Skeletal muscle tissue (tissue), 4 donors: Measurements from ENCODE around the gene COL5A2. TPM values are rescaled to one million over a fixed set of nuclear protein-coding genes. Genes with fewer than 3 reads are reported as not detected.

Experiments
- H3K27ac ChIP-seq: one replicate; pipeline ENCODE4 v1.7.0; 2013; ENCODE audit warnings: mild to moderate bottlenecking, low read depth, low read length, inconsistent platforms
- H3K27me3 ChIP-seq, 3 donors: one replicate each; pipeline ENCODE4 v1.7.0; 2013; ENCODE audit warnings: low read length in 3 of 3; ENCODE audit not compliant: control insufficient read depth in 3 of 3, insufficient read depth in 3 of 3
- H3K36me3 ChIP-seq, 3 donors: one replicate each; pipeline ENCODE4 v1.7.0; 2013; ENCODE audit warnings: low read length in 3 of 3; ENCODE audit not compliant: control insufficient read depth in 3 of 3, insufficient read depth in 3 of 3
- H3K4me1 ChIP-seq, 3 donors: one replicate each; pipeline ENCODE4 v1.7.0; 2013; ENCODE audit warnings: low read length in 3 of 3, mild to moderate bottlenecking in 3 of 3; ENCODE audit not compliant: control insufficient read depth in 3 of 3, insufficient read depth in 3 of 3
- H3K4me3 ChIP-seq, 3 donors: one replicate each; pipeline ENCODE4 v1.7.0; 2013; ENCODE audit warnings: low read length in 3 of 3
- H3K9ac ChIP-seq, 3 donors: one replicate each; pipeline ENCODE4 v1.7.0; 2013; ENCODE audit warnings: low read length in 3 of 3, mild to moderate bottlenecking in 3 of 3, moderate library complexity in 2 of 3, low read depth in 1 of 3
- H3K9me3 ChIP-seq, 3 donors: one replicate each; pipeline ENCODE4 v1.7.0; 2013; ENCODE audit warnings: low read length in 3 of 3; ENCODE audit not compliant: control insufficient read depth in 3 of 3
- total RNA-seq: library from RNA; depleted of rRNA; stranded (reverse); fragments of >200 nt; gene quantifications from one replicate; pipeline ENCODE4 v1.2.3, GENCODE V29; 2014
- donor health status: Osteomylitis.

COL5A2 gene
- total RNA-seq, 1 donor from 2014 or later = 404 TPM

DNA sequence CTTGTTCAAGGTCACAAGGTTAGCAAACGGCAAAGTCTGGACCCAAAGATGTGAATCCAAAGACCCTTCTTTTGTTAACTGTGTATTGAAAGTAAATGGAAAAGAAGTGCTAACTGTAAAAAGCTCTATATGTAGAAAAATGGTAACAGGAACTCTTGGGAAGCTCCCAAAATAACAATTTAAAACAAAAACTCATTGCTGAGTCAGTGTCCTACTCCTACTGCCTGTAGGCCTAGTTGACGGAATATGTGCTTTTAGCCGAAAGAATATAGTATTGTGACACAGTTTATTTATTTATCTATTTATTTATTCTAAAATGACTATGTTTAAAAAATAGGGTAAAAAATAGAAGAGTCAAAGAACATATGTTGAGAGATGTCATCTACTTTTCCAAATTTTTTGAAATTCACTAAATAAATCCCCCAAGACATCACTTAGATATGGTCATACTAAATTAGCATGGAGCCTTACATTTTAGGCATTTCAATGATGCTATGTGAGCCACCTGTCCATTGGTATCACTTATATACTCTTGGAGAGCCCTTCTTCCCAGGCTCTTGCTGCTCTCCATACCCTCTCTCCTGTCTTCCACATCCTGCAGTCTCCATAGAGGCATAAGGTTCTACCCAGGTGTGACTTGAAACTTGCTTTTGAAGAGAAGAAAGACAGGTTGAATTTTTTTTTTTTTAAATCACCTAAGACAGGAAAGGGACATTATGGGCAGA, 13.7 kb downstream of the COL5A2 start:
- peaks cover 0 to 9% (median 8%) of the 10 kb centered on the region in 3 donors for H3K4me1 ChIP-seq
- no peaks in the 10 kb centered on the region for H3K9me3 ChIP-seq
- H3K9ac ChIP-seq = no peak overlapping the region
- no peak overlapping the region for H3K4me3 ChIP-seq
- no peaks in the 10 kb centered on the region for H3K27me3 ChIP-seq
- no peak overlapping the region for H3K27ac ChIP-seq
- no peaks in the 10 kb centered on the region for H3K36me3 ChIP-seq

DNA sequence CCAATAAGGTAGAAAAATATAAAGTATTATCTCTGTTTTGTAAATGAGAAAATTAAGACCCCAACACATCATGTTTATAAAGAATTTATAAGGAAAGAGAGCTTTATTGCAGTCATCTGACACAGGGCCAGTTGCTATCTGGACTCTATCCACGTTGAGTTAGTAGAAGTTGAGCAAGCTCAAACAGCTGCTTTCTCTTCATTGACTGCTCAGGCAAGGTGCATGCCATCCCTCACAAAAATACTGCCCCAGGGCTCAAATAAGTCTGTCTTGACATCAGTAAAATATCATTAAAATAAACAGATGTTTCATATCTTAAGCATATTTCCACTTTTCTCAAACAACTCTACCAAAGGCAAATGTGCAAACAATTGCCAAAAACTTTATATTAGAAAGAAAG, 14.8 kb downstream of the COL5A2 start:
- H3K4me1 ChIP-seq = peaks cover 0 to 9% (median 8%) of the 10 kb centered on the region in 3 donors
- no peaks in the 10 kb centered on the region for H3K9me3 ChIP-seq
- no peak overlapping the region for H3K9ac ChIP-seq
- no peak overlapping the region for H3K4me3 ChIP-seq
- H3K27me3 ChIP-seq = no peaks in the 10 kb centered on the region
- H3K36me3 ChIP-seq = no peaks in the 10 kb centered on the region
- no peak overlapping the region for H3K27ac ChIP-seq

- H3K9ac ChIP-seq = peak overlapping the region in 1 of 3 donors; percentile 4
- no peak overlapping the region for H3K4me3 ChIP-seq
- H3K27me3 ChIP-seq = no peaks in the 10 kb centered on the region
- peak overlapping the region; percentile 54 for H3K27ac ChIP-seq
- H3K4me1 ChIP-seq = peaks cover 0 to 9% (median 8%) of the 10 kb centered on the region in 3 donors
- H3K9me3 ChIP-seq = no peaks in the 10 kb centered on the region
- H3K36me3 ChIP-seq = no peaks in the 10 kb centered on the region
Observed at GRCh38 chr2:189163889-189164288, 15.7 kb downstream of the COL5A2 start.

DNA sequence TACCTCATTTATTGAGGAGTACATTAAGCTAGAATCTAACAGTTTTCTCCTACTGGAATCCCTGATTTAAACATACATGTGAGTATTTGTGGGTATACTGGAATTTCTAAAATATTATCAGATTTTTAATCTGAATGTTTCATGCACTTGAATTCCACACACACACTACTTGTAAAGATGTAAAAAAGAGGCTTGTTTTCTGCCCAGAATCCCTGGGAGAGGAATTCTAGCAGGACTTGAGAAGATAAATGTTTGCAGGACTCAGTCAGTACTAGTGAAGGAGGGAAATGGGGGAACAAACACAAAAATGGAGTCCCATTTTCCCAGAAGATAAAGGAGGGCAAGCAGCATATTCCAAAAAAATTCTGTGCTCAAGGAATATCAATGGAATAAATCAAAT, 17.0 kb downstream of the COL5A2 start:
- no peaks in the 10 kb centered on the region for H3K27me3 ChIP-seq
- H3K9ac ChIP-seq = no peak overlapping the region
- no peaks in the 10 kb centered on the region for H3K9me3 ChIP-seq
- H3K4me3 ChIP-seq = no peak overlapping the region
- H3K4me1 ChIP-seq = peaks cover 0 to 9% (median 8%) of the 10 kb centered on the region in 3 donors
- no peak overlapping the region for H3K27ac ChIP-seq
- H3K36me3 ChIP-seq = no peaks in the 10 kb centered on the region

DNA sequence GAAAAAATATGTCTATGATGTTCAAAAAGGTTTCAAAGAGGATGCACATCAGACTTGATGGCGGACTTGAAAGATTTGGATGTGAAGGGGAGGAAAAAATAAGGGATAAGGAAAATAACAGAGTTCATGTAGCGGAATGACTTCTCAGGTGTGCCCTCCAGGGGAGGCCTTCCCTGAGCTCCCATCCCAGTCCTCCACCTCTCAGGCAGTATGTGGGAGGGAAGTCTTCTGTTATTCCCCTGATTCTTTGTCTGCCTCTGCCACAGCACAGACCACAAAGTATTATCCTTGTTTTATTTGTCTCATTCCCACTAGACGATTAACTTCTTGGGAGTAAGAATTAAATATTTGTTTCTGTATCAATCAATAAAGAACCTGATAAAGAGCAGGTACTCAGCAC, 17.7 kb downstream of the COL5A2 start:
- H3K27me3 ChIP-seq = no peaks in the 10 kb centered on the region
- no peaks in the 10 kb centered on the region for H3K9me3 ChIP-seq
- no peak overlapping the region for H3K9ac ChIP-seq
- peaks cover 0 to 9% (median 8%) of the 10 kb centered on the region in 3 donors for H3K4me1 ChIP-seq
- H3K27ac ChIP-seq = no peak overlapping the region
- no peak overlapping the region for H3K4me3 ChIP-seq
- no peaks in the 10 kb centered on the region for H3K36me3 ChIP-seq

DNA sequence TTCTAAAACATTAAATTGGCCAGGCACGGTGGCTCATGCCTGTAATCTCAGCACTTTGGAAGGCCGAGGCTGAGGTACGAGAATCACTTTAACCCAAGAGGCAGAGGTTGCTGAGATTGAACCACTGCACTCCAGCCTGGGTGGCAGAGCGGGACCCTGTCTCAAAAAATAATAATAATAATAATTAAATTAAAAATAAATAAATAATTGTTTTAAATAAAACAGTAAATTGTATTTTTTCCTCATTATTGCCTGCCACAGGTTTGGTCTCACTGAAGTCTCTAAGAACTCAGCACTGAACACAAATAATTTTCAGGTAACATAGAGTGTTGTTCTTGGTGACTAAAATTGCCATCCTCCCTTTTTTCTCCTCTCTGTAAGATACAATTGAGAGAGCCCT, 19.8 kb downstream of the COL5A2 start:
- peak overlapping the region in 1 of 3 donors; percentile 17 for H3K9ac ChIP-seq
- no peak overlapping the region for H3K4me3 ChIP-seq
- peaks cover 0 to 8% (median 7%) of the 10 kb centered on the region in 3 donors for H3K4me1 ChIP-seq
- H3K9me3 ChIP-seq = no peaks in the 10 kb centered on the region
- no peak overlapping the region for H3K27ac ChIP-seq
- H3K27me3 ChIP-seq = no peaks in the 10 kb centered on the region
- no peaks in the 10 kb centered on the region for H3K36me3 ChIP-seq

DNA sequence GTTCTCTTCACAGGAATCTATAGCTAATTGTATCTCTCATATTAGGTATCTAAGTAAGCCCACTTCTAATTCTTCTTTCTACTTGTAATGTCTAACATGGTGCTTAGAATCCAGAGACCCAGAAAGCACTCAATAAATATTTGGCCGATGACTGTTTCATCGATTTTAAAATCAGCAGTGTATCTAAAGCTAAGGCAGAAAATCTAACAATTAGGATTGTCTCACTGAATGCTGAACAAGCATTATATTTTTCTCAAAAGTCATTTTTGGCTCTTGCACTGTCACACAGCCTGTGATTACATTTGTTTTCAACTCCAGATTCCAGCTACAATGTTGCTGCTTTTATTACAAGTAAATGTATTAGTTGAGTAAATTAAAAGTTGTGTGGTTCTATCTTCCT, 20.3 kb downstream of the COL5A2 start:
- no peak overlapping the region for H3K27ac ChIP-seq
- H3K36me3 ChIP-seq = no peaks in the 10 kb centered on the region
- no peaks in the 10 kb centered on the region for H3K27me3 ChIP-seq
- H3K9ac ChIP-seq = peak overlapping the region in 1 of 3 donors; percentile 17
- no peaks in the 10 kb centered on the region for H3K9me3 ChIP-seq
- no peak overlapping the region for H3K4me3 ChIP-seq
- H3K4me1 ChIP-seq = peaks cover 0 to 7% (median 6%) of the 10 kb centered on the region in 3 donors

DNA sequence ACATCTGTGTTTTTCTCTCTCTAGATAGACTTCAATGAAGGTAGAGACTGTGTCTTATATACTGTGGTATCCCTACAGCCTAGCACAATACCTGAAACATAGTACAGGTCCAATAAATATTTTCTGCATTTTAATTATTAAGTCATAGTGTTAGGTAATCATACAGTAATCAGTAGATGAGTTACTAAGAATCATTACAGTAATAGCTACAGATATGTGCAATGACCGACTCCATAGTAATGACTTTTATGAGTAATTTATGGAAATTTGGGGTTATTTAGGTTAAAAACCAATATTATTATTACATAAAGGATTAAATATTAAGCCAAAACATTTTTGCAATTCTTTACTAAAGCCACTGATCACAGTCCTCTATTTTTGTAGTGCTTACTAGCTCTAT, 21.6 kb downstream of the COL5A2 start:
- no peak overlapping the region for H3K27ac ChIP-seq
- no peak overlapping the region for H3K4me3 ChIP-seq
- H3K9ac ChIP-seq = no peak overlapping the region
- H3K27me3 ChIP-seq = no peaks in the 10 kb centered on the region
- H3K9me3 ChIP-seq = no peaks in the 10 kb centered on the region
- no peaks in the 10 kb centered on the region for H3K36me3 ChIP-seq
- H3K4me1 ChIP-seq = peaks cover 0 to 5% (median 0%) of the 10 kb centered on the region in 3 donors

DNA sequence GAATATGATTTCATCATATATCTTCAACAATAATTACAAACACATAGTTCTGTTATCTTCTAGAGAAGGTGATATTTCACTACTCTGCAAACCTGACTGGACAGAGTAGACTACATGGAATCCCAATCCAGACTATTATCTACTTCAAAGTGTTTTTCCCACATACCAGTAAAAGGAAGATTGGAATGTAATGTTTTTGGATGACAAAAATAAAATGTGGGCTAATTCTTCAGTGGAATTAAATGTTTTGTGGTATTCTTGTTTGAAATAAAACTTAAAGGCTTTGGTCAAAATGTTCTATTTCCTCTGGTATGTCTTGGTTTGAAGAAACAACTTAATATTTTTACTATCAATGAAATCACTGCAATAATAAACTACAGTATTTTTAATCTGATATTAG, 22.1 kb downstream of the COL5A2 start:
- no peak overlapping the region for H3K4me3 ChIP-seq
- H3K27me3 ChIP-seq = no peaks in the 10 kb centered on the region
- H3K9ac ChIP-seq = no peak overlapping the region
- no peaks in the 10 kb centered on the region for H3K36me3 ChIP-seq
- no peaks in the 10 kb centered on the region for H3K9me3 ChIP-seq
- H3K4me1 ChIP-seq = peaks cover under 1 to 8% (median 1%) of the 10 kb centered on the region in 3 donors
- no peak overlapping the region for H3K27ac ChIP-seq

DNA sequence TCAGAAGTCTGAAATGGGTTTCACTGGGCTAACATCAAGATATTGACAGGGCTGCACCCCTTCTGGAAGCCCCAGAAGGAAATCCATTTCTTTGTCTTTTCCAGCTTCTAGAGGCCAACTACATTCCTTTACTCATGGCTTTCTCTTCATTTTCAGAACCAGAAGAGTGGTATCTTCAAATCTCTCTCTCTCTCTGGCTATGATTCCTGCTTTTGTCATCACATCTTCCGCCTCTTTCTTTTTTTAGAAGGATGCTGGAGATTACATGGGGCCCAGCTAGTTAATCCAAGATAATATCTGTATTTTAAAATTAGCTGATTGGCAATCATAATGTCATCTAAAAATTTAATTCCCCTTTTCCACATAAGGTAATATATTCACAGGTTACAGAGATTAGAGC, 23.8 kb downstream of the COL5A2 start:
- H3K27ac ChIP-seq = no peak overlapping the region
- no peaks in the 10 kb centered on the region for H3K36me3 ChIP-seq
- no peaks in the 10 kb centered on the region for H3K9me3 ChIP-seq
- H3K4me3 ChIP-seq = no peak overlapping the region
- H3K4me1 ChIP-seq = peaks cover 5 to 14% (median 5%) of the 10 kb centered on the region in 3 donors
- H3K9ac ChIP-seq = no peak overlapping the region
- no peaks in the 10 kb centered on the region for H3K27me3 ChIP-seq
